Gastrocnemius medialis (tissue), 4 donors: ENCODE measurements around the gene CSNK1G1. TPM values are rescaled to one million over a fixed set of nuclear protein-coding genes. Genes with fewer than 3 reads are reported as not detected.
"Not testable (repeated sequence)": the region's sequence is repeated elsewhere in the genome, so short reads cannot be mapped to it uniquely, and the experiment has no call there.

Experiments used
- ATAC-seq, 2 donors: fragments of 150-250 bp; one replicate each; pipeline ENCODE4 v1.9.1; 2016
- DNase-seq, 2 donors: peaks; one replicate each; pipeline ENCODE4 v3.0.0-alpha.2; 2019
- H3K27ac ChIP-seq, 4 donors: fragments of 200-600 bp; sonication (generic); 1 replicate in 1 of 4; 2 replicates in 3 of 4; pipeline ENCODE4 v1.5.1; 2016 to 2018; ENCODE audit warnings: mild to moderate bottlenecking in 2 of 4, moderate library complexity in 1 of 4
- H3K27me3 ChIP-seq, 3 donors: fragments of 200-600 bp; sonication (generic) in 2 of 3; 1 replicate in 1 of 3; 2 replicates in 2 of 3; pipeline versions ENCODE4 v1.5.1 to v1.6.0; 2016 to 2019; ENCODE audit warnings: mild to moderate bottlenecking in 1 of 3, moderate library complexity in 1 of 3
- H3K36me3 ChIP-seq, 2 donors: fragments of 200-600 bp; sonication (generic) in 1 of 2; one replicate each; pipeline ENCODE4 v1.5.1; 2017 to 2018
- H3K4me1 ChIP-seq, 2 donors: fragments of 200-600 bp; sonication (generic) in 1 of 2; one replicate each; pipeline ENCODE4 v1.5.1; 2016 to 2017; ENCODE audit warnings: mild to moderate bottlenecking in 2 of 2
- H3K4me3 ChIP-seq, 4 donors: fragments of 200-600 bp; sonication (generic) in 3 of 4; 1 replicate in 1 of 4; 2 replicates in 3 of 4; pipeline ENCODE4 v1.5.1; 2016 to 2019; ENCODE audit warnings: mild to moderate bottlenecking in 2 of 4
- H3K9me3 ChIP-seq, 3 donors: fragments of 200-600 bp; sonication (generic) in 2 of 3; 1 replicate in 1 of 3; 2 replicates in 2 of 3; pipeline ENCODE4 v1.5.1; 2016 to 2019
- POLR2A ChIP-seq, 2 donors: fragments of 450-650 bp; IDR thresholded peaks; one replicate each; pipeline ENCODE4 v1.6.1; 2017; ENCODE audit warnings: antibody characterized with exemption in 2 of 2, mild to moderate bottlenecking in 2 of 2, moderate library complexity in 2 of 2
- in situ Hi-C, 4 donors: fragments of 200-750 bp; cut with MboI; loops; one replicate each; pipeline versions ENCODE4 v1.15.0 to v1.8.0; 2017; ENCODE audit warnings: low sequenced_read_pairs in 4 of 4
- intact Hi-C: fragments of 100-400 bp; cut with DNase I; formaldehyde crosslinking; loops from one replicate; pipeline ENCODE4 v1.15.1; 2023; ENCODE audit warnings: low total_unique reads
- total RNA-seq, 4 donors: library from RNA; depleted of rRNA; stranded (reverse); fragments of >200 nt; gene quantifications; one replicate each; pipeline versions ENCODE4 v1.1.0 to v1.2.3, GENCODE V29; 2016
- TF ChIP-seq, protein P1 (sequence below), 5 experiments: fragments of 450-650 bp in 3 of 5; fragments of 200-600 bp in 2 of 5; sonication (generic) in 2 of 5; IDR thresholded peaks in 4 of 5; conservative IDR thresholded peaks in 1 of 5; 1 replicate in 4 of 5; 2 replicates in 1 of 5; pipeline ENCODE4 v1.5.1; 2016 to 2019; ENCODE audit warnings: antibody characterized with exemption in 5 of 5, mild to moderate bottlenecking in 3 of 5, moderate library complexity in 3 of 5

CSNK1G1 gene
- total RNA-seq, 4 donors from 2014 or later: 5.3 to 26.6 (median 6.5) TPM

DNA sequence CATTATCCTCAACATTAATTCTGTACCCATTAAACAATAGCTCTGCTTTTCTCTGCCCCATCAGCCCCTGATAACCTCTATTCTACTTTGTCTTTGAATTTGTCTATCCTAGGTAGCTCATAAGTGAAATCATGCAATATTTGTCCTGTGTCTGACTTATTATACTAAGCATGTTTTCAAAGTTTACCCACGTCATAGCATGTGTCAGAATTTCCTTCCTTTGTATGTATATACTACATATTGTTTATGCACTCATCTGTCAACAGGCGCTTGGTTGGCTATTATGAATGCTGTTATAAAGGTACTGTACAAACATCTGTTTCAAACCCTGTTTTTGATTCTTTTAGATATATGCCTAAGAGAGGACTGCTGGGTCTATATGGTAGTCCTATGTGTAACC is 18.2 kb downstream of the CSNK1G1 start:
- ATAC-seq (no peak), DNase-seq (no peak)
- intact Hi-C loops (no loop called here), in situ Hi-C loops (no loop called here)
- no peaks in the 10 kb centered on the region for H3K36me3 ChIP-seq
- no peak overlapping the region for H3K4me3 ChIP-seq
- no peak overlapping the region for H3K27ac ChIP-seq
- H3K27me3 ChIP-seq: no peaks in the 10 kb centered on the region
- no peak for TF ChIP-seq POLR2A (IDR thresholded peaks at IDR 0.05)
- TF ChIP-seq, protein P1, sequence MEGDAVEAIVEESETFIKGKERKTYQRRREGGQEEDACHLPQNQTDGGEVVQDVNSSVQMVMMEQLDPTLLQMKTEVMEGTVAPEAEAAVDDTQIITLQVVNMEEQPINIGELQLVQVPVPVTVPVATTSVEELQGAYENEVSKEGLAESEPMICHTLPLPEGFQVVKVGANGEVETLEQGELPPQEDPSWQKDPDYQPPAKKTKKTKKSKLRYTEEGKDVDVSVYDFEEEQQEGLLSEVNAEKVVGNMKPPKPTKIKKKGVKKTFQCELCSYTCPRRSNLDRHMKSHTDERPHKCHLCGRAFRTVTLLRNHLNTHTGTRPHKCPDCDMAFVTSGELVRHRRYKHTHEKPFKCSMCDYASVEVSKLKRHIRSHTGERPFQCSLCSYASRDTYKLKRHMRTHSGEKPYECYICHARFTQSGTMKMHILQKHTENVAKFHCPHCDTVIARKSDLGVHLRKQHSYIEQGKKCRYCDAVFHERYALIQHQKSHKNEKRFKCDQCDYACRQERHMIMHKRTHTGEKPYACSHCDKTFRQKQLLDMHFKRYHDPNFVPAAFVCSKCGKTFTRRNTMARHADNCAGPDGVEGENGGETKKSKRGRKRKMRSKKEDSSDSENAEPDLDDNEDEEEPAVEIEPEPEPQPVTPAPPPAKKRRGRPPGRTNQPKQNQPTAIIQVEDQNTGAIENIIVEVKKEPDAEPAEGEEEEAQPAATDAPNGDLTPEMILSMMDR (IDR thresholded peaks at IDR 0.05 in 4 of 5, conservative IDR thresholded peaks at IDR 0.05 in 1 of 5): no peak
- H3K4me1 ChIP-seq: no peaks in the 10 kb centered on the region
- H3K9me3 ChIP-seq: no peaks in the 10 kb centered on the region

DNA sequence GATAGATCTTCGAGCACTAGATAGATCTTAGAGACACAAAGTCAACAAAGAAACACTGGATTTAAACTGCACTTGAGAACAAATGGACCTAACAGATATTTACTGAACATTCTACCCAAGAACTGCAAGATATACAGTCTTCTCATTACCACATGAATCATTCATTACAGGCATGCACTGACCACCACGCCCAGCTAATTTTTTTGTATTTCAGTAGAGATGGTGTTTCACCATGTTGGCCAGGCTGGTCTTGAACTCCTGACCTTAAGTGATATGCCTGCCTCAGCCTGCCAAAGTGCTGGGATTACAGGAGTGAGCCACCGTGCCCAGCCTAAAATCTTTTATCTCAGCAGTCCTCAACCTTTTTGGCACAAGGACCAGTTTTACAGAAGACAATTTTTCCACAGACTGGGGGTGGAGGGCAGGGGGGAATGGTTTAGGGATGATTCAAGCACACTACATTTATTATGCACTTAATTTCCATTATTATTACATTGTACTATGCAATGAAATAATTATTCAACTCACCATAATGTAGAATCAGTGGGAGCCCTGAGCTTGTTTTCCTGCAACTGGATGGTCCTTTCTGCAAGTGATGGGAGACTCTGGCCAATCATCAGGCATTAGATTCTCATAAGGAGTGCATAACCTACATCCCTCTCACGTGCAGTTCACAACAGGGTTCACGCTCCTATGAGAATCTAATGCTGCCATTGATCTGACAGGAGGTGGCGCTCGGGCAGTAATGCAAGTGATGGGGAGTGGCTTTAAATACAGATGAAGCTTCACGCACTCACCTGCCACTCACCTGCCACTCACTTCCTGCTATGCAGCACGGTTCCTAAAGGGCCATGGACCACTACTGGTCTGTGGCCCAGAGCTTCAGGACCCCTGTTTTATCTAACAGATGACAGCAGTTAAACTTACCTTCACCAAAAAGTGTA is 21.7 kb downstream of the CSNK1G1 start:
- in situ Hi-C loops: no loop called here
- H3K27me3 ChIP-seq: no peaks in the 10 kb centered on the region
- DNase-seq (no peak), ATAC-seq (no peak)
- no peaks in the 10 kb centered on the region for H3K9me3 ChIP-seq
- no peak for TF ChIP-seq POLR2A (IDR thresholded peaks at IDR 0.05)
- TF ChIP-seq, protein P1 (IDR thresholded peaks at IDR 0.05 in 4 of 5, conservative IDR thresholded peaks at IDR 0.05 in 1 of 5): no peak
- no peak overlapping the region for H3K27ac ChIP-seq
- no peak overlapping the region for H3K4me3 ChIP-seq
- intact Hi-C loops: no loop called here
- no peaks in the 10 kb centered on the region for H3K4me1 ChIP-seq
- no peaks in the 10 kb centered on the region for H3K36me3 ChIP-seq

DNA sequence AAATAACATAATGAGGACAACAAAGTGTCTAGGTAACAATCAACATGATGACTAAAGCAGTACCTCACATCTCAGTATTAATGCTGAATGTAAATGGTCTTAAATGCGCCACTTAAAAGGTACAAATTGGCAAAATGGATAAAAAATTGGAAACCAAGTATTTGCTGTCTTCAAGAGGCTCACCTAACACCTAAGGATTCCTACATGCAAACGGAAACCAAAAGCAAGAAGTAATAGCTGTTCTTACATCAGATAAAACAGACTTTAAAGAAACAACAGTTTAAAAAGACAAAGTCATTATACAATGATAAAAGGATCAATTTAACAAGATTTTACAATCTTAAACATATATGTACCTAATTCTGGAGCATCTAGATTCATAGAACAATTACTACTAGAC is 22.5 kb downstream of the CSNK1G1 start:
- in situ Hi-C loops (no loop called here), intact Hi-C loops (no loop called here)
- Histone ChIP-seq H3K4me1 (no peaks in the 10 kb centered on the region), H3K27ac (no peak overlapping the region), H3K27me3 (no peaks in the 10 kb centered on the region), H3K9me3 (no peaks in the 10 kb centered on the region), H3K36me3 (no peaks in the 10 kb centered on the region), H3K4me3 (no peak overlapping the region)
- ATAC-seq (no peak), DNase-seq (no peak)
- no peak for TF ChIP-seq POLR2A (IDR thresholded peaks at IDR 0.05)
- TF ChIP-seq, protein P1 (IDR thresholded peaks at IDR 0.05 in 4 of 5, conservative IDR thresholded peaks at IDR 0.05 in 1 of 5): no peak

DNA sequence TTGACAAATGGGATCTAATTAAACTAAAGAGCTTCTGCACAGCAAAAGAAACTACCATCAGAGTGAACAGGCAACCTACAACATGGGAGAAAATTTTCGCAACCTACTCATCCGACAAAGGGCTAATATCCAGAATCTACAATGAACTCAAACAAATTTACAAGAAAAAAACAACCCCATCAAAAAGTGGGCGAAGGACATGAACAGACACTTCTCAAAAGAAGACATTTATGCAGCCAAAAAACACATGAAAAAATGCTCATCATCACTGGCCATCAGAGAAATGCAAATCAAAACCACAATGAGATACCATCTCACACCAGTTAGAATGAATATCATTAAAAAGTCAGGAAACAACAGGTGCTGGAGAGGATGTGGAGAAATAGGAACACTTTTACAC is 24.3 kb downstream of the CSNK1G1 start:
- intact Hi-C loops, ATAC-seq, H3K36me3 ChIP-seq, H3K4me1 ChIP-seq, in situ Hi-C loops, DNase-seq, H3K27me3 ChIP-seq, H3K9me3 ChIP-seq, H3K27ac ChIP-seq, H3K4me3 ChIP-seq: not testable (repeated sequence)

DNA sequence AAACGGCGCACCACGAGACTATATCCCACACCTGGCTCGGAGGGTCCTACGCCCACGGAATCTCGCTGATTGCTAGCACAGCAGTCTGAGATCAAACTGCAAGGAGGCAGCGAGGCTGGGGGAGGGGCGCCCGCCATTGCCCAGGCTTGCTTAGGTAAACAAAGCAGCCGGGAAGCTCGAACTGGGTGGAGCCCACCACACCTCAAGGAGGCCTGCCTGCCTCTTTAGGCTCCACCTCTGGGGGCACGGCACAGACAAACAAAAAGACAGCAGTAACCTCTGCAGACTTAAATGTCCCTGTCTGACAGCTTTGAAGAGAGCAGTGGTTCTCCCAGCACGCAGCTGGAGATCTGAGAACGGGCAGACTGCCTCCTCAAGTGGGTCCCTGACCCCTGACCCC is 29.0 kb downstream of the CSNK1G1 start:
- H3K27ac ChIP-seq, H3K36me3 ChIP-seq, H3K4me3 ChIP-seq, intact Hi-C loops, in situ Hi-C loops, H3K27me3 ChIP-seq, DNase-seq, H3K9me3 ChIP-seq, H3K4me1 ChIP-seq, ATAC-seq: not testable (repeated sequence)

DNA sequence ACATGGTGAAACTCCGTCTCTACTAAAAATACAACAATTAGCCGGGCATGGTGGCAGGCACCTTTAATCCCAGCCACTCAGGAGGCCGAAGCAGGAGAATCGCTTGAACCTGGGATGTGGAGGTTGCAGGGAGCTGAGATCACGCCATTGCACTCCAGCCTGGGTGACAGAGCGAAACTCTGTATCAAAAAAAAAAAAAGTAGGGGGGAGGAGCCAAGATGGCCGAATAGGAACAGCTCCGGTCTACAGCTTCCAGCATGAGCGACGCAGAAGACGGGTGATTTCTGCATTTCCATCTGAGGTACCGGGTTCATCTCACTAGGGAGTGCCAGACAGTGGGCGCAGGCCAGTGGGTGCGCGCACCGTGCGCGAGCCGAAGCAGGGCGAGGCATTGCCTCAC is 29.5 kb downstream of the CSNK1G1 start:
- H3K4me1 ChIP-seq, DNase-seq, H3K27me3 ChIP-seq, H3K27ac ChIP-seq, H3K9me3 ChIP-seq, in situ Hi-C loops, intact Hi-C loops, ATAC-seq, H3K36me3 ChIP-seq, H3K4me3 ChIP-seq: not testable (repeated sequence)
